ENCODE results near the gene ITPR1.

ITPR1 gene

DNA sequence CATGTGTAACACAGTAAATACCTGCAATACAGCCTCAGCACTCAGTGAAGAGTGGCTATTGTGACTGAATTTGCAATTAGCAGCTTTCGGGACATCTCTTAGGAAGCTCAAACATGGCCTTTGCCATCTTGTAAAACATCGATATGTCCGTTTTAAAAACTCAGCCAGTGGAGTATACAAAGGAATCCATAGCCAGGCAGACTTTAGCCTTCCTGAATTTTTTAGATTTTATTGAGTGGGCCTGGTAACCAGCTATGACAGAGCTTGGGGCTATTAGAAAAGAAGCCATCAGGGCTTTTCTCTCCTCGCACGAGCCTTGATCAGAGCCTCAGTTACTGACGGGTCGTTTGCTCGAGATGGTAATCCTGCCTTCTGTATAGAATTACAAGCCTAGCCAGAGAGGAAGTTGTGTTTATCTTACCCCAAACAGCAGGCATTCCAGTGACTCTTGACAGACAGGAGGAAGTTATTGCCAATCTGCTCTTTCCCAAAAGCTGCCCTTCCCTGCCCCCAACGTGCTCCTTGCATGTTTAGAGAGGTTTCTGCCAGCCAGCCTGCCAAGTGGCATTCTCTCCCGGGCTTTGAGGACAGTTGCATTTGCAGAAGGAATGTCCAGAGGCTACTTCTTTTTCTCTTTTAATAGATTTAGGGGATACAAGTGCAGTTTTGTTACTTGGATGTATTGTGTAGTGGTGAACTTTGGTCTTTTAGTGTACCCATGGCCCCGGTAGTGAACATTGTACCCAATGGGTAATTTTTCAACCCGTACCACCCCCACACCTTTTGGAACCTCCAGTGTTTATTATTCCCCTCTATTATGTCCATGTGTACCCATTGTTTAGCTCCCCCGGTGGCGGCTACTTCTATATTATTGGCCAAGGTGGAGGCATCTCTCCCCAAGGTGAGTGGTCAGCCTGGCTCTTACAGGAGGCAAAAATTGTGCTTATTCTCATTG lies 40.6 kb downstream of the ITPR1 start:
- DNase-seq: no peak

DNA sequence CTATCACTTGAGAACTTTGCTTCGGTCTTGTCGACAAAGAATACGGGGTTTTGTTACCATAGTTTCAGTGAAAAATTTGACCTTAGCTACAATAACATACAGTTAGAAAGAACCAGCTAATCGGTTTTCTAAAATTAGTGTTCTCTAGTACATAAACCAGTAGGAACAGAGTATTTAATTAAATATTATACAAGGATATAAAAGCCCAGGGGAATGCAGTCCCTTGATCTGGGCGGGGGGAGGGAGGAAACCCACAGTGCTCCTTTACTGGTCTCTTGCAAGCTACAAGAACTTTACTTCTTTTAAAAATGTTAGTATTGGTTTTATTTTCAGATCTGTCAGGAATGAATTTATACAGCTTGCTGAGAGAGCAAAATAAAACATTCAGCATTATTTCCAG lies 41.8 kb downstream of the ITPR1 start:
- no peak for DNase-seq

DNA sequence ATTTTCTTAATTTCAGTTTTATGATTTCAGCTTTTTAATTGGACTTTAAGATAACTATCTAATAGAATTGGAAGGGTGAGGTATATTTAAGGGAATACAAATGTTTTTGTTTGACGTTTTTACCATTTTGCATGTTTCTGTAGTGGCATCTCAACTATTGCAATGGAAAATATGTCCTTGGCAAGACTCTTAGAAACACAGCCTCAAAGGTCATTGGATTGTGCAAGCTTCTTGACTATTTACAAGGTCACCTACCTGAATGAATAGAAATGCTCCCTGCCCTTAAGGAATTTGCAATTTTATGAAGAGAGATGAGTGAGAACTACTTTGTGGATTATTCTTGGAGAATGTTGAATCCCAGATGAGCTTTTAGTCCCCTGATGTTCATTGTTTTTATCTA lies 43.1 kb downstream of the ITPR1 start:
- DNase-seq: no peak

DNA sequence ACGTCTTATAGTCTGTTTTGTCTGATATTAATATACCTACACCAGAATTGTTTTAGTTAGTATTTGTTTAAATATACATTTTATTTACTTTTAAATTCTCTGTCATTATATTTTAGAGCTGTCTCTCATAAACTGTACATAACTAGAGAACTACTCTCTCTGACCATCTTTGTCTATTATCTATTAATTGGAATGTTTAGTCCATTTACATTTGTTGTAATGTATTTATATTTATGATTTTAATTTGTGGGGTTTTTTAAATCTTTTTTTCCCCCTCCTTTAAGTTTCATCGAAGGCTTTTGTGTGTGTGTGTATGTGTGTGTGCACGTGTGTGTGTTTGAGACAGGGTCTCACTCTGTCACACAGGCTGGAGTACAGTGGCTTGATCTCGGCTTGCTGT lies 47.1 kb downstream of the ITPR1 start:
- DNase-seq: no peak

DNA sequence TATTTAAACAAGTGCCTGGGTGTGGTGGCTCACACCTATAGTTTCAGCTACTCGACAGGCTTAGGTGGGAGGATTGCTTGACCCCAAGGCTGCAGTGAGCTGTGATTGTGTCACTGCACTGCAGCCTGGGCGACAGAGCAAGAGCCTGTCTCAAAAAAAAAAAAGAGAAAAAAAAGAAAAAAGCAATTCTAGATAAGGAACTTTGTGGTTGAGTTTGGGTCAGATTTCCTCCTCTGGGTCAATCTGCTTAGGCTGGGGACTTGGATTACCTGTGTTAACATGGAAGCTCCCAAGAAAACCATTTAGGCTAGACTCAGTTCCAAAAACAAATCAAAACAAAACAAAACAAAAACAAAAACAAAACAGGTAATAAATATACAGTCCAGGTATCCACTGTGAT lies 50.0 kb downstream of the ITPR1 start:
- DNase-seq: no peak

DNA sequence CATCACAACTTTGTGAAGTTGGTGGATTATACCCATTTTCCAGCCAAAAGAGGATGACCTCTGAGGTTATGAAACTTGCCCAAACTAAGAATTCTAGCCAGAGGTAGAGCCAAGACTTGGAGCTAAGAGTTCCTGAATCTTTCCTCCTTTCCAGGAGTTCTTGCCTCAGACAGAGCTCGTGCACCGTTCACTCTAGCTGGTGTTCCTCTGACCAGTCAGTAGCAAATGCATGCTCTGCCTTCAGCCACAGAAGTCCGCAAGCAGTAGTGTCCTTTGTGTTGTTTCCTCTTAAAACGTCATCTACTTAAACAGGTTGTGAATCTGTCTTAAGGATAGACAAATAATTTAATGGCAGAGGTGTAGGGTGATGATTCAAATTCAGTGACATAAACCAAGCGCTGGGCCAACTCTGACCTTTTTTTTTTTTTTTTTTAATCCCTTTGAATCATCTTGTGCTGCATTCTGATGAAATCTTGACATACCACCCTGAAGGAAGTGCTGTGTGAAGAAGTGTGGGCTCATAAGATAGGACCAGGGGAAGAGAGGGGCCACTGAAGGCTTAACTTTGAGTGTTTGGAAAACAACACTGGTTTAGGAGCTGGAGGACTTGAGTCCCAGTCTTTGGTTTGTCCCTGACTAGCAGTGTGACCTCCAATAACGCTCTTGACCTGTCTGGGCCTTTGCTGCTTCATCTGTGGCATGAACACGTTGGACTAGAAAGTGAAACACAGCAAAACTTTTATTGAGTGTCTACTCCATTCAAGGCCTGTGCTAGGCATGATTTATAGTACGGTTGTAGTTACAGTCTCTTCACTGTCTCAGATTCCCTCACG lies 53.4 kb downstream of the ITPR1 start:
- no peak for DNase-seq

DNA sequence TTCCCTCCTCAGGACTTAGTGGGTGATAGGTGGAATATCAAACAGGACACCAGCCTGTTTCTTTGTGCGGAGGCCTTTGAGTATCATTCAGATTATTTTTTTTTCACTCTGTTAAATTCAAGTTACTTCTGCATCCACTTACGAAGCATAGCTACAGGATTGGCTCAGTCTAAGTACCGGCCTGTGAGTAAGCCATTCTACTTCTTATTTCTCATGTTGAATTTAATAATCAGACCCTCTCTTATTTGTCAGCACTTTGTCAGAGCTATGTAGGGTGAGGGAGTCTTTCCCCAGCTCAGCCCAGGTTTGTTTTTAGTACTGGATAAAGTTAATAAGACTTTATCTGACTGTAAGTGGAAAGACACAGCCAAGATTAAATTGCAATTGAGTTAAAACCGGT lies 54.7 kb downstream of the ITPR1 start:
- no peak for DNase-seq

DNA sequence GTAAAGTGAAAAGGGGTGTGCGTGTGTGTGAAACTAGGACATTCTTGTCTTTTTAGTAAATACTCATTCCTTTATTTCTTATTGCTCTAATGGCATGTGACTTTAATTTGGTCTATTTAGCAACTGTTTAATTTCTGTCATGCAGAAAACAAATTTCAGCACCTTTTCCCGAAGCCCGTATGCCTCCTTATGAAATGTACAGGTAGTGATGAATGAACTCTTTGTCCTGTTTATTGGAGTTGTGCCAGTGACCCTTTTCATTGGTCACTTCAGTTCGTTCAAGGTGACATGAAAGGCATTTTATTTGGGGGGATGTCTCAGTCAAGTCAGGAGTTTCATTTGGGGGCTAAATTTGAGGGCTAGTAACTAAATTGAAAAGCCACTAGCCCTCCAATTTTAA lies 55.2 kb downstream of the ITPR1 start:
- no peak for DNase-seq

DNA sequence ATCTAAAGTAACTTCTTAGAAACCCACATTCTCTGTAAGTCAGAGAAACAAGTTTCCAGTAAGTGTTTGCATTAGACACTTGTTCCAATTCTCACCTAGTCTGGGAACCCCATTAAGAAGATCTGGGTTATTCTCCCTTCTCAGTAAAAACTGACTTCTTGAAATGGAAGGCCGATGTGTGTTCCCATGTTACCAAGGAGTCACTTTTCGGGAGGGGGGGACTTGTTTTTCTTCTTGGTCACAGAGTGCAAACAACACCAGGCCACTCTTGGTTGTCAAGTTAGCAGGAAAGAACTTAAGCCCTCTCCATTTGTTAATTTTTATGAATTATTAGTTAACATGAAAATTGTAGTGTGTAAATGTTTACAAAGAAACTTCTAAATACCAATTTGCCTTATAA lies 55.6 kb downstream of the ITPR1 start:
- DNase-seq: no peak

DNA sequence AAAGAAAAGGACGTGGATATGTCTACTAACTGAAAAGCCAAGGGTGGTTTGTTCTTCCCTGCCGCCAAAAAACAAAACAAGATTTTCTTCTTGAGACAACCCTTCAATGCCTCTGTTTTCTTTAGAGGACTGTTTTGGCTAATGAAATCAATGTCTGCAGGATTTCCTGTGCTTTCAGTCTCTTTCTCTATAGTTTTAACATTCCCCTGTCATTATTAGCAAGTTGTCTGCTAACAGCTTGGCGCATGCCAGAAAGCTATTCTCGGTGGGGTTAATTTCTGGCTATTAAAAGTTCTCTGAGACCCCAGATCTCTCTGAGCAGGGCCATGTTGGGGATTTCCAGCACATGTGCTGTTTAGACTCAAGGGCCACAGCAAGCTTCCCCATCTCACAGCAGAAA lies 56.7 kb downstream of the ITPR1 start:
- DNase-seq: no peak

DNA sequence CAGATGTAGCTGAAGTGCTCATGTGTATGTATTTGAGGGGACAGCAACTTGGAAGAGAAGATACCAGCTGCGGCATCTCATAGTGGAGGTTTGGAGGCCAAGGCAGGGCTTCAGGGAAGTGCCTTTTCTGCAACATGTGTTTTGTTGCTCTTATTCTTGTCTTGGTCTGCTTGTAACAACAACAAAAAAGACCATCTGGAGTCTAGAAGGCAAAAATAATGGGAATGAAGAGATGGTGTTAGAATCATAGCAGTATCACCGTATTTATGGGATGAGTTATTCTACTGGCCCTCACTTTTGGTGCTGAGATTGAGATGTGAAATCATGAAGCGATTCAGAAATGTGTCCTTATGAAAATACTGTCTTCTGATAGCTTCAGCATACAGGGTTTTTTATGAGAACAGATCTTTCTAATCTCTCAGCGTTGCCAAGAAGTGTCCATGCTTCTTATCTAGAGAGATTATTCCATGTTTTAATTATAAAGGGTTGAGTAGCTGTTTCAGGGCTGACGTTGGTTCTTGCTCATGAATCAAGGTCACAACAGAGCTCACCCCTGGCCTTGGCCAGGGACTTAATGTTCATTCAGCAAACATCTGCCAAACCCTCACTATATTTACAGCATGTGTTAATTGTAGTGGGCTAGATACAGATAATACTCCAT lies 58.0 kb downstream of the ITPR1 start:
- DNase-seq: no peak

DNA sequence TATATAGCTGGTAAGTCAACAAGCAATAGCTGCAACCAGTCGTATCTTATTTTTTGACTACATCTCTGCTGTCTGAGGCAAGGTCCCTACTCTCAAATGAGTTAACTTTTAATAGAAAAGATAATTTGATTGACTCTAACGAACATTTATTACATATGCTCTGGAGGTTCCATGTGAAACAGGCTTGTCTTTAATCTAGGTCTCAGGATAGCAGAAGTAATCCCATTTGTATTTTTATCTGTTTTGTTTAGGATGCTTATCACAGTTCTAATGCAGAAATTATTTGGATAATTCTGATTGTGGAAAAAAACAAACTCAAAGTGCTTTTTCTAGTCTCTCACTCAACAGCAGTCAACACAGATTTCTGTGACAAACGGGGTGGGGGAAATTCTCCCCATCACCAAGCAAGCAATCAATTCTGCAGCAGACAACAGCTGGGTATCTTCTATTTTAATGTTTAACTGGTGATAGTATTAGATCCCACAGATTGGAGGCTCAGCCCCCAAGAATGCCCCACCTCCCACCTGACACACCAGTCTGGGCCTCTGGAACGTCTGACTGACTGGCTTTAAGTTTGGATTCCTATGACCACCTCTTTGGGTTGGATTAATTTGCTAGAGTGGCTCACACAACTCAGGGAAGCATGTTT lies 58.8 kb downstream of the ITPR1 start:
- DNase-seq: no peak

DNA sequence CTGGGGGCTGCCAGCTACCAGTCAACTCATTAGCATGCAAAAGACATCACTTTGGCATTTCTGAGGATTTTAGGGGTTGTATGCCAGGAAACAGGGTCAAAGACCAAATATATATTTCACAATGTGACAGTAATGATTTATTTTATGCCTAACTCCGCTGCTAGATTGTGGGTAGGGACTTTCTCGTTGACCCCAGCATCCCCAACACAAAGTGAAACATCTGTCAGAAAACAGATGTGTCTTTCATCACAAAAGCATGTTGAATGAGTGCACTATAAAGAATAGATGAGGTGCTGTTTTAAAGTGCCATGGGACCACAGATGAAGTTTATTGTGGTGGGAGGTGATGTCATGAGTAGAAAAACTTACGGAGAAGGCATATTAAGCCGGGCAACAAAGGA lies 59.7 kb downstream of the ITPR1 start:
- no peak for DNase-seq

DNA sequence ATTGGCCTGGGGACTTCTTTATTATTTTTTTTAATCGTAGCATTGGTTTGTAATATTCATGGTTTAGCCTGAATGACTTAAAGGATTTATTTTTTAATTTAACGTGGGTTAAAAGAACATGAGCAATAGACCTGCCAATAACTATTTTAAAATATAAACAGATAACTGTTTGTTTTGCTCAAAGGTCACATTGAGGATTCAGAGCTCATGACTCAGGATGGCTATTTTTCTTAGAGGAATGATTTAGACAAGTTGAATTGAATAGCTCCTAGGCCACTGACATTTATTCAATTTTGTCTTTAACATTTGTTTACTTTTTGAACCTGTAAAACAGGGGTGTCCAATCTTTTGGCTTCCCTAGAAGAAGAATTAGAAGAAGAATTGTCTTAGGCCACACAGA lies 68.5 kb downstream of the ITPR1 start:
- DNase-seq: no peak

DNA sequence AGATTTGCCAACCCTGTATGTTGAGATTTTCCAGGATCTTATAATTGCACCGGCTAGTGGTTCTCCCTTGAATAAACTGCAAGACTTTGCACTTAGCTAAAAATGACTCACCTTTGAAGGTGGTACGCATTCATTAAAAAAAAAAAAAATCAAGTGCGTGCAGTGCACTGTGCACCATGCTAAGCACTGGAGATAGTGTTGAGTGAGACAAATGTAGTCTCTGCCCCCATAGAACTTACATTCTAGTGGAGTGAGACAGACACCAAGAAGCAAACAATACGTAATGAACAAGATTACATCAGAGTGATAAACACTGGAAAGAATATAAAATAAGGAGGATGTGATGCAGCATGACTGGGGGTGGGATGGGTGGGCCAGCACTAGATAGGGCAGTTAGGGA lies 69.4 kb downstream of the ITPR1 start:
- no peak for DNase-seq

DNA sequence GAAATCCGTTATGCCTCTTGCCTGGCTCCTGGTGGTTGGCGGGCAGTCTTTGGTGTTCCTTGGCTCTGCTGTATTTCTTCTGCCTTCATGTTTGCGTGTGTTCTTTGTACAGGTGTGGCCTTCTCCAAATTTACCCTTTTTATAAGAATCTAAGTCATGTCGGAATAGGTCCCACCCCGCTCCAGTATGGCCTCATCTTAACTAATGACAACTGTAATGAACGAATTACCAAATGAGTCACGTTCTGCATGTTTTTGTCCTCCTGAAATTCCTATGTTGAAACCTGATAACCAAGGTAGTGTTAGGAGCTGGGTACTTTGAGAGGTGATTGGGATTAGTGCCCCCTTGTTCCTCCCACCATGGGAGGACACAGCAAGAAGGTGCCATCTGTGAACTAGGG lies 71.1 kb downstream of the ITPR1 start:
- DNase-seq: no peak

DNA sequence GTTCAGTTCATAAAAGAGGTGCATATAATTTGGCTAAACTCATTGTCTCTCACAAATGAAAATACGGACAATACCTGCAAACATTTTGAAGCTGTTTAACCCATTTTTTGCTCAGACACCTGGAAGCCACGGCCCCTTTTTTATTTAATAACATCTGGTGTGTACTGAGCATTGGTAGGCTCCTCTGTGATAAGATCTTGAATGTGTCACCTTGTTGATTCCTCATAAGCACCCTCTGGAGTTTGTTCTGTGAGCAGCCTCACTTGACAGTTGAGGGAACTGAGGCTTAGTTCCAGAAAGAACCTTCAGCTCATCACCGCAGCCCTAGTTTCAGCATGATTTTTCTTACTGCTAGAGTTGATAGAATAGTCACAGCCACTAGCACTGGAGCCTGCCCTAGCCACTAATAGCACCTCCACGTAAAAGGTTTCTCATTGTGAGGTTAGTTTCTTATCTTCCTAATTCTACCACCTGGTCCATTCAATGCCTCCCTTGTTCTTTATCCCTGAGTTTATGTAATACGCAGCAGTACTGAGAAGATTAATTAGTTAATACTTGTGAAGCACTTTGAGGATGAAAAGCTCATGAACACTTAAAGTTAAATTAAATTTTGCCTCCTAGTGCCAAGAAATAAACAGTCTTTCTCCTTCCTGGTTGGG lies 71.9 kb downstream of the ITPR1 start:
- no peak for DNase-seq

DNA sequence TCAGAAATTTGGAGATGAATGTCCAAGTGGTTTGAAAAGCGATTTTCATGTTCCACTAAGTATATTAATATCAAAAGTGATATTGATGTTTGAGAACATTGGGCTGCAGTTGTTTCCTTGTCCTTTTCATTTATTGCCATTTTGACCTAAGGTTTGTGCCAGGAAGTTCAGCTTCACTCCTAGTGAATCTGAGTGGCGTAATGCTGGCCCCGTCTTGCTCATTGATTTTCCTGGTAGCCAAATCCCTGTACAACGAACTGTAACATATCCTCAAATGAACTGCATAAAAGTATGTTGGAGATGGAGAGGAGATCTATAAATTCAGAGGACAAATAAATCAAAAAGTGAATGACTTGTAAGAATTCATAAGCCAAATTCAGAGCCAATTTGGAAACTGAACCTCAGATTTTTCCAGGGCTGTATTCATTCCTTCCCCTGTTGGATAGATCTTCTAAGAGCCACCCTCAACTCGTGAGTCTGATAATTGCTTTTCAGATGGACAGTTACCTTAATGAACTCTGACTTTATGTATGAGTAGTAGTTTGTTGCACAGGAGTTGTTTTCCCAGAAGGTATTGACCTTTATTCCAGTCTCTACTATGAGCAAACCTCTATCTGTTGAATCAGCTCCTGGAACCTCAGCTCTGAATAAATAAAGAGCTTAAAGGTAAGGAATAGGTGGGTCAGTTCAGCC lies 72.8 kb downstream of the ITPR1 start:
- no peak for DNase-seq

DNA sequence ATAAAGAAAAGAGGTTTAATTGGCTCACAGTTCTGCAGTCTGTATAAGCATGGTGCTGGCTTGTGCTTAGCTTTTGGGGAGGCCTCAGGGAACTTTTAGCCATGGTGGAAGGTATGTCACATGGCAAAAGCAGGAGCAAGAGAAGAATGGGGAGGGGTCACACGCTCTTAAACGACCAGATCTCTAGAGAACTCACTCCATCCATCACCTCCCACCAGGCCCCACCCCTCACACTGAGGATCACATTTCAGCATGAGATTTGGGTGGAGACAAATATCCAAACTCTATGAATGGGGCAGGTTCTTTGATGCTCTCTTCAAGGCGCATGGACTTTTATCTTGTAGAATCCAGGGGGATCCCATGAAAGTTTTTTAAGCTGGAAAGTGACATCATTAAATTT lies 75.7 kb downstream of the ITPR1 start:
- no peak for DNase-seq

DNA sequence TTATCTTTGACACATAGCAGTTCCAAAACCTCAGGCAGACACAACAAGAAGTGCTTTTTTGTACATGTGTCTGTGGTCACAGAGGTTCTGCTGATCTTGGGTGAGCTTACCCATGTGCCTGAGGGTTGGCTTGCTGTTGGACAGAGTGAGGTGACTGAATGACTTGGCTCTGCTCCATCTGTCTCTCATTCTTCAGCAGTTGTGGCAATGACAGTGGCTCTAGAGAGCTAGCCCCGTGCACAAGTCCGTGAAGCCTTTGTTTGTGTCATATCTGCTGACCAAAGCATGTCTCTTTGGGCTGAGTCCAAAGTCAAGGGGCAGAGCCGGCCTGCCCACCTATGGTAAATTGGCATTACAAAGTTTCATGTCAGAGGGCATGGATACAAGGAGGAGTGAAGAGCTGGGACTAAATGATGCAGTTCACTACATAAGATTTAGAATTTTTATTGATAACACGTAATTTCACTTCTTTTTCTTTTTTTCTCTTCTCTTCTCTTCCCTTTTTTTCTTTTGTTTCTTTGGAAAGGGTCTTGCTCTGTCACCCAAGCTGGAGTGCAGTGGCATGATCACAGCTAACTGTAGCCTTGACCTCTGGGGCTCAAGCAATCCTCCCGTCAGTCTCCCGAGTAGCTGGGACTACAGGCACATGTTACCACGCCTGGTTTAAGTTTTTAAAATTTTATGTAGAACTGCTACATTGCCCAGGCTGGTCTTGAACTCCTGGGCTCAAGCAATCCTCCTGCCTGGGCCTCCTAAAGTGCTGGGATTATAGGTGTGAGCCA lies 77.9 kb downstream of the ITPR1 start:
- DNase-seq: no peak
